ENCODE measurements around the gene SMPX. TPM values are rescaled to one million over a fixed set of nuclear protein-coding genes. Genes with fewer than 3 reads are reported as not detected.

SMPX gene
- total RNA-seq, 4 donors from 2014 or later, result 79.1 to 797 (median 200) TPM

DNA sequence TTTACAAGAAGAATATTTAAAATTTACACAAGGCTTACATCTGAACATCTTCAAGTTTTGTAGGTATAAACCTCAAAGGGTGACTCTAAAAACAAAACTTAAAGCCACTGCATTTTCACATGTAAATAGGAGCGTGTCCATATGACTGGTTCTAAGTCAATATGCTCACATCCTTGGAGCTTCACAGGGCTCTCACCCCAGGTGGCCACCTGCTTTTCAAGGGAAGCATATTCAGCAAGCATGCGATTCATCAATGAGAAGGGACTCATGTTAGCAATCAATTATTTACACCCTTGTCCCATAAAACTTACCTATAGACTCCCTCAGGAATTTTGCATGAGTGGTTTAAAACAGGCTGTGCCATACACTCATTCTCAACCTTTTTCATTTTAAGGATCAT is 82.0 kb downstream of the SMPX start:
- in situ Hi-C loops (cut with MboI; ENCODE audit: low sequenced_read_pairs in 4 of 4), result no loop called here
- DNase-seq, result no peak
- no peak for ATAC-seq
- Histone ChIP-seq H3K27ac (no peak overlapping the region), H3K27me3 (no peaks in the 10 kb centered on the region), H3K36me3 (no peaks in the 10 kb centered on the region), H3K9me3 (no peaks in the 10 kb centered on the region), H3K4me3 (no peak overlapping the region), H3K4me1 (no peaks in the 10 kb centered on the region)
- no peak for TF ChIP-seq POLR2A (IDR thresholded peaks at IDR 0.05)
- TF ChIP-seq, protein P1, sequence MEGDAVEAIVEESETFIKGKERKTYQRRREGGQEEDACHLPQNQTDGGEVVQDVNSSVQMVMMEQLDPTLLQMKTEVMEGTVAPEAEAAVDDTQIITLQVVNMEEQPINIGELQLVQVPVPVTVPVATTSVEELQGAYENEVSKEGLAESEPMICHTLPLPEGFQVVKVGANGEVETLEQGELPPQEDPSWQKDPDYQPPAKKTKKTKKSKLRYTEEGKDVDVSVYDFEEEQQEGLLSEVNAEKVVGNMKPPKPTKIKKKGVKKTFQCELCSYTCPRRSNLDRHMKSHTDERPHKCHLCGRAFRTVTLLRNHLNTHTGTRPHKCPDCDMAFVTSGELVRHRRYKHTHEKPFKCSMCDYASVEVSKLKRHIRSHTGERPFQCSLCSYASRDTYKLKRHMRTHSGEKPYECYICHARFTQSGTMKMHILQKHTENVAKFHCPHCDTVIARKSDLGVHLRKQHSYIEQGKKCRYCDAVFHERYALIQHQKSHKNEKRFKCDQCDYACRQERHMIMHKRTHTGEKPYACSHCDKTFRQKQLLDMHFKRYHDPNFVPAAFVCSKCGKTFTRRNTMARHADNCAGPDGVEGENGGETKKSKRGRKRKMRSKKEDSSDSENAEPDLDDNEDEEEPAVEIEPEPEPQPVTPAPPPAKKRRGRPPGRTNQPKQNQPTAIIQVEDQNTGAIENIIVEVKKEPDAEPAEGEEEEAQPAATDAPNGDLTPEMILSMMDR (IDR thresholded peaks at IDR 0.05 in 4 of 5, conservative IDR thresholded peaks at IDR 0.05 in 1 of 5), result no peak
- intact Hi-C loops (cut with DNase I; ENCODE audit: low total_unique reads), result no loop called here

DNA sequence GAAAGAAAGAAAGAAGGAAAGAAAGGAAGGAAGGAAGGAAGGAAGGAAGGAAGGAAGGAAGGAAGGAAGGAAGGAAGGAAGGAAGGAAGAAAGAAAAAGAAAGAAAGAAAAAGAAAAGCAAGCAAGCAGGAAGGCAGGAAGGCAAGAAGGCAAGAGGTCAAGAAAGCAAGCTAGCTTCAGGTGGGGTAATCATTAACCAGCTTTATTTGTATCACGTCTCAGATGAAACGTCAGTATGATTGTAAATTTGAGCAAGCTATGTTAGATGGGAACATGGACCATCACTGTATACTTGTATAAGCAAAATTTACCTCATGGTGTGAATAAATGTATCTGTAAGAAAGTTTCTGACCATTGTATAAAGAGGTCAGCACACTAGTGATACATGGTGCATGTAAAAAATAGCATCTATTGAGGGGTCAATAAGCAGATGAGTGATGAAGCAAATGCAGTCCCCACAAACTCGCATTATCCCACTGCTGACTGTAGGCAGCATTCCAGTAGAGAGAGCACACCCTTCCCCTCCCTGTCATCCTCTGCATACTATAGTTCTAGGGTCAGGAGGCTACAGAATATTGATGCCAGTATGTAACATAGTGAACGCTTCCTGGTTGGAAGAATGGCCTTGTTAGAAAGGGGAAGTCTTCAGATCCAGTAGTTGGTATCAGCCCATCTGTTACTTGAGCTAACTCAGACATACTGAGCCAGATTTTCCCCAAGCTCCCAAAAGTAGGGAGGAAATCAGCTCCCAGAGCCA is 83.3 kb downstream of the SMPX start:
- TF ChIP-seq, protein P1 (IDR thresholded peaks at IDR 0.05 in 4 of 5, conservative IDR thresholded peaks at IDR 0.05 in 1 of 5), result no peak
- TF ChIP-seq POLR2A (IDR thresholded peaks at IDR 0.05), result no peak
- in situ Hi-C loops (cut with MboI; ENCODE audit: low sequenced_read_pairs in 4 of 4), result no loop called here
- no peaks in the 10 kb centered on the region for H3K4me1 ChIP-seq
- H3K36me3 ChIP-seq, result no peaks in the 10 kb centered on the region
- H3K27me3 ChIP-seq, result no peaks in the 10 kb centered on the region
- H3K4me3 ChIP-seq, result no peak overlapping the region
- no peak for ATAC-seq
- DNase-seq, result no peak
- no peak overlapping the region for H3K27ac ChIP-seq
- intact Hi-C loops (cut with DNase I; ENCODE audit: low total_unique reads), result no loop called here
- H3K9me3 ChIP-seq, result no peaks in the 10 kb centered on the region

DNA sequence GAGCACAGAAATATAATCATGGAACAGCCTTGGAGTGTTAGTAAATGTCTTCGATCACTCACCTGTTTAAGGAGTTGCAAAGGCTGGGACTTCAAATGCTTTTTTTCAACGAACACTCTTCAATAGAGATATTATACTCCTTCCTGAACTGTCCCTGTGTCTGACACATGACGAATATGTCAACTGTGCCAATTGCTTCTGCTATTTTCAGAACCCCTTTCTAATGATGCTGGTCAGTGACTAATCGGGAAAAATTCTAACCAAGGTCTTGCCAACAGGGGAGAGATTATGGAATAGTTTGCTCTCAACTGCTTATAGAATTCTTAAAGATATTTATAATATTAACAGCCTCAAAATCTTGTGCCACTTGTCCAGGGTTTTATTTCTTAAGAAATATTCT is 91.2 kb downstream of the SMPX start:
- Histone ChIP-seq H3K4me3 (no peak overlapping the region), H3K9me3 (no peaks in the 10 kb centered on the region), H3K27me3 (no peaks in the 10 kb centered on the region), H3K27ac (peak overlapping the region; percentile 59 to 69 (median 63)), H3K36me3 (no peaks in the 10 kb centered on the region), H3K4me1 (peaks cover 0 to 14% of the 10 kb centered on the region in 2 donors)
- TF ChIP-seq, protein P1 (IDR thresholded peaks at IDR 0.05 in 4 of 5, conservative IDR thresholded peaks at IDR 0.05 in 1 of 5), result no peak
- no peak for TF ChIP-seq POLR2A (IDR thresholded peaks at IDR 0.05)
- ATAC-seq (peak; percentile 75 to 81), DNase-seq (no peak)
- in situ Hi-C loops (cut with MboI; ENCODE audit: low sequenced_read_pairs in 4 of 4) (no loop called here), intact Hi-C loops (cut with DNase I; ENCODE audit: low total_unique reads) (no loop called here)

DNA sequence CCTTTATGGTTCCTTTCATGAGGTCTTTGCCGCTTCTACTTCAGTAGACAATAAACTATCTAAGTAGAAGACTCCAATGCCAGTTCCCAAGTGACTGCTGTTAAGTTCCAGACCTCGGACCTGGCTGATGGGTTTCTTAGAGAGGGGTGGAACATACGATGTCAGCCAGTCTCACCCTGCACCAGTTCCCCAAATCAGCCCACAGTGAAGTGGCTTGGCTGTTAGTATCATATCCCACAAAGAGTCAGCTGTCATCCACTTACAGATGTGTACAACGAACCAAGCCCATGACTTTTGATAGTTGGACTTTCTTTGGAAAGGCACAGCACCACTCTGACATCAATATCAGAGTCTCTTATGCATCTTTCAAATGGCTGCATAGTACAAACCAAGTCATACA is 91.7 kb downstream of the SMPX start:
- ATAC-seq, result no peak
- Histone ChIP-seq H3K27ac (peak overlapping the region; percentile 59 to 69 (median 63)), H3K36me3 (no peaks in the 10 kb centered on the region), H3K4me3 (no peak overlapping the region), H3K27me3 (no peaks in the 10 kb centered on the region), H3K4me1 (peaks cover 0 to 17% of the 10 kb centered on the region in 2 donors), H3K9me3 (no peaks in the 10 kb centered on the region)
- TF ChIP-seq, protein P1 (IDR thresholded peaks at IDR 0.05 in 4 of 5, conservative IDR thresholded peaks at IDR 0.05 in 1 of 5), result no peak
- no peak for TF ChIP-seq POLR2A (IDR thresholded peaks at IDR 0.05)
- intact Hi-C loops (cut with DNase I; ENCODE audit: low total_unique reads), result no loop called here
- in situ Hi-C loops (cut with MboI; ENCODE audit: low sequenced_read_pairs in 4 of 4), result no loop called here
- no peak for DNase-seq
